A673 (cell line): ENCODE data around the gene PYGB. TPM values are rescaled to one million over a fixed set of nuclear protein-coding genes. Genes with fewer than 3 reads are reported as not detected.

Source experiments
- BruUV-seq: library from RNA; stranded (reverse); fragments of 400-500 nt; replicated peaks from 2 replicates; lab custom pipeline; 2021; lab: Mats Ljungman, UMichigan
- CTCF ChIA-PET: fragments of 300-600 bp; sonication (Branson Sonifier 250); formaldehyde crosslinking; loops from one replicate; lab custom pipeline; 2022; ENCODE audit warnings: antibody characterized with exemption; lab: Charles Lee
- POLR2A ChIA-PET: fragments of 300-600 bp; sonication (Branson Sonifier 250); formaldehyde crosslinking; loops from one replicate; lab custom pipeline; 2022; ENCODE audit warnings: antibody characterized with exemption; ENCODE audit not compliant: low non-redundant PET; lab: Charles Lee
- DNase-seq: peaks from one replicate; pipeline ENCODE4 v3.0.0-alpha.2; 2015; ENCODE audit warnings: low spot score
- H3K27ac ChIP-seq: fragments of 200-600 bp; sonication (generic); 2 replicates; pipeline ENCODE4 v1.5.1; 2016; ENCODE audit warnings: mixed run types, low read depth, mild to moderate bottlenecking, mixed read lengths, antibody characterized with exemption, low read length; ENCODE audit not compliant: poor library complexity, severe bottlenecking
- H3K27me3 ChIP-seq: fragments of 200-600 bp; sonication (generic); replicated peaks from 2 replicates; pipeline ENCODE4 v1.6.1; 2017; ENCODE audit warnings: mixed run types, low read depth, mild to moderate bottlenecking, mixed read lengths, antibody characterized with exemption, low read length; ENCODE audit not compliant: insufficient read depth, poor library complexity
- H3K36me3 ChIP-seq: fragments of 200-600 bp; sonication (generic); 2 replicates; pipeline ENCODE4 v1.6.1; 2016; ENCODE audit warnings: mixed run types, mild to moderate bottlenecking, mixed read lengths, antibody characterized with exemption, low read length; ENCODE audit not compliant: insufficient read depth, poor library complexity, severe bottlenecking
- H3K4me1 ChIP-seq: fragments of 200-600 bp; sonication (generic); 2 replicates; pipeline ENCODE4 v1.6.1; 2017; ENCODE audit warnings: mixed run types, mild to moderate bottlenecking, mixed read lengths, antibody characterized with exemption, low read length; ENCODE audit not compliant: insufficient read depth, poor library complexity, severe bottlenecking
- H3K4me3 ChIP-seq: fragments of 200-600 bp; sonication (generic); 2 replicates; pipeline ENCODE4 v1.5.1; 2016; ENCODE audit warnings: low read depth, mixed run types, mild to moderate bottlenecking, mixed read lengths, low read length; ENCODE audit not compliant: poor library complexity, severe bottlenecking
- H3K9me3 ChIP-seq: fragments of 200-600 bp; sonication (generic); 2 replicates; pipeline ENCODE4 v1.6.1; 2016; ENCODE audit warnings: mixed run types, low read depth, mild to moderate bottlenecking, mixed read lengths, antibody characterized with exemption, low read length; ENCODE audit not compliant: poor library complexity, severe bottlenecking
- EZH2 ChIP-seq: fragments of 200-600 bp; sonication (generic); IDR thresholded peaks from 2 replicates; pipeline ENCODE4 v1.6.1; 2017; ENCODE audit warnings: borderline replicate concordance, low read depth, mild to moderate bottlenecking, mixed read lengths, antibody characterized with exemption, low read length; ENCODE audit not compliant: poor library complexity, severe bottlenecking
- intact Hi-C: fragments of 100-400 bp; cut with micrococcal nuclease; formaldehyde crosslinking; loops from one replicate; pipeline ENCODE4 v1.10.0; 2022; ENCODE audit not compliant: unreplicated experiment
- total RNA-seq: library from RNA; stranded (reverse); gene quantifications from 2 replicates; pipeline ENCODE4 v1.2.3, GENCODE V29; 2021
- TF ChIP-seq, protein P1 (sequence below): fragments of 300-800, 200-600 bp; sonication (generic); conservative IDR thresholded peaks from 2 replicates; pipeline ENCODE4 v1.5.1; 2017; ENCODE audit warnings: low read depth, mild to moderate bottlenecking, antibody characterized with exemption, low read length, moderate library complexity, mixed read lengths

Gene PYGB
- total RNA-seq, 1 experiment from 2014 or later = 52.3 TPM

DNA sequence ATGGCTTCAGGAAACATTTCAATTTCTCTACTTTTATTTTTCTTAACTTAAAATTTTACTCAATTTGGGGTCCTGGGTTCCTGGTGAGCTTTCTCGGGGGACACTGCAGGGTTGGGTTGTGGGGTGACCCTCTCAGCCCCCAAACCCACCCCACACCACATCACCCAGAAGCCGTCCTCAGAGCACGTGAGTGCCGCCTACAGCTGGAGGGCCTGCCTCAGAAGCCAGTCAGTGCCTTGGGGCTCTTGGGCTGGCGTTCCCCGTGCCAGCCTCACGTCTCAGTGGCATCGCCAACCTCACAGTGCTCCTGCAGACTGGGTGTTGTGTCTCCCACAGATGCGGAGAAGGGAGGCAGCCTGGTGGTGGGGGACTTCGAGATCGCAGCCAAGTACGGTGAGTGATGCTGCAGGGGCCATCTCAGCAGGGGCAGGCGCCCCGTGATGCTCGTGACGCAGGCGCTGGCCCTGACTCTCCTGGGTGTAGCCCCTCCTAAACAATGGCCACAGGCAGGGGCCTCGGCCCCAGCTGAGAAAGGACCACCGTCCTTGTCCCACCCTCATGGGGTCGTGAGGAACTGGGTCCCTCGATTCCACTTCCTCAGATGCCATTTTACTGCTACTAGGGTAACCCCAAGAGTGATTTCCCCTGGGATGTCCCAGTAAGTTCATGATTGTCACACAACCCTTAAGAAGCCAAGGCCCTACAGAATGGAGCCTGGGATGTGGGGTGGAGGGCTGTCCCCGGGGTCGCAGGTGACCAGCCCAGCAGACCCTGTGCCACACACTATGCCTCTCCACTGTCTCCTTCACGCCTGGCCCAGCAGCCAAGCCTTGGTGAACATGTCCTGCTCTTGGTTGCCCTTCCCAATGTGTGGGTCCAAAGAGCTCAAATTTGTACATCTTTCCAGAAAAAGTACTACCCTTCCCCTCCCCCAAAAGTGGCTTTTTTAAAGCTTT lies 23.8 kb upstream of the PYGB start:
- no peak for TF ChIP-seq EZH2
- TF ChIP-seq, protein P1, sequence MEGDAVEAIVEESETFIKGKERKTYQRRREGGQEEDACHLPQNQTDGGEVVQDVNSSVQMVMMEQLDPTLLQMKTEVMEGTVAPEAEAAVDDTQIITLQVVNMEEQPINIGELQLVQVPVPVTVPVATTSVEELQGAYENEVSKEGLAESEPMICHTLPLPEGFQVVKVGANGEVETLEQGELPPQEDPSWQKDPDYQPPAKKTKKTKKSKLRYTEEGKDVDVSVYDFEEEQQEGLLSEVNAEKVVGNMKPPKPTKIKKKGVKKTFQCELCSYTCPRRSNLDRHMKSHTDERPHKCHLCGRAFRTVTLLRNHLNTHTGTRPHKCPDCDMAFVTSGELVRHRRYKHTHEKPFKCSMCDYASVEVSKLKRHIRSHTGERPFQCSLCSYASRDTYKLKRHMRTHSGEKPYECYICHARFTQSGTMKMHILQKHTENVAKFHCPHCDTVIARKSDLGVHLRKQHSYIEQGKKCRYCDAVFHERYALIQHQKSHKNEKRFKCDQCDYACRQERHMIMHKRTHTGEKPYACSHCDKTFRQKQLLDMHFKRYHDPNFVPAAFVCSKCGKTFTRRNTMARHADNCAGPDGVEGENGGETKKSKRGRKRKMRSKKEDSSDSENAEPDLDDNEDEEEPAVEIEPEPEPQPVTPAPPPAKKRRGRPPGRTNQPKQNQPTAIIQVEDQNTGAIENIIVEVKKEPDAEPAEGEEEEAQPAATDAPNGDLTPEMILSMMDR = no peak
- ChIA-PET CTCF (interaction anchor here (0.5 to 0.8 kb wide), 3 partner anchors 23 to 95 kb away, joined by 3 to 6 read pairs (median 4); no protein-coding TSS in a partner anchor), POLR2A (no interaction called here)
- no TSS peak for BruUV-seq
- DNase-seq = no peak
- intact Hi-C loops = loop anchor here (10.0 kb wide), 1 partner anchor 229 kb away; the partner anchor contains the start of gene APMAP
- Histone ChIP-seq H3K4me3 (no peak overlapping the region), H3K36me3 (no peaks in the 10 kb centered on the region), H3K4me1 (peaks cover 3% of the 10 kb centered on the region), H3K27ac (no peak overlapping the region), H3K27me3 (no peaks in the 10 kb centered on the region), H3K9me3 (no peaks in the 10 kb centered on the region)

DNA sequence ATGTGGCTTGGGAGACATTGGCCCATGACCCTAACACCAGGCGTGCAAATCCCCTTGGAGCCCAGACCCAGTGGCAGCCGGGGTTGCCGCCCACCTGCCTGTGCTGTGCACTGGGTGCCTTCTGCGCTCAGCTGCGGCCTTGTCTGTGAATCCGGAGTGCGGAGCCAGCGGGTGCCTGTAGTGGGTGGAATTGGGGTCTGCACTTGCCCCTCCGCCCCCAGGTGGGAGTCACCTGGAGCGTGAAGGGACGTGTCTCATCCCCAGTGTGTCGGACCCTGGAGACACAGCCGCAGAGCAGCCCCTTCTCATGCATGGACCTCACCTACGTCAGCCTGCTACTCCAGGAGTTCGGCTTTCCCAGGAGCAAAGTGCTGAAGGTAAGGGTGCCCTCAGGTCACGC lies 22.9 kb upstream of the PYGB start:
- Histone ChIP-seq H3K4me1 (peaks cover 3% of the 10 kb centered on the region), H3K9me3 (no peaks in the 10 kb centered on the region), H3K36me3 (no peaks in the 10 kb centered on the region), H3K27me3 (no peaks in the 10 kb centered on the region), H3K27ac (no peak overlapping the region), H3K4me3 (no peak overlapping the region)
- POLR2A ChIA-PET = no interaction called here
- DNase-seq = no peak
- TF ChIP-seq, protein P1 = no peak
- TF ChIP-seq EZH2 = no peak
- no TSS peak for BruUV-seq
- CTCF ChIA-PET = no interaction called here
- intact Hi-C loops = loop anchor here (10.0 kb wide), 1 partner anchor 230 kb away; the partner anchor contains the start of gene APMAP

DNA sequence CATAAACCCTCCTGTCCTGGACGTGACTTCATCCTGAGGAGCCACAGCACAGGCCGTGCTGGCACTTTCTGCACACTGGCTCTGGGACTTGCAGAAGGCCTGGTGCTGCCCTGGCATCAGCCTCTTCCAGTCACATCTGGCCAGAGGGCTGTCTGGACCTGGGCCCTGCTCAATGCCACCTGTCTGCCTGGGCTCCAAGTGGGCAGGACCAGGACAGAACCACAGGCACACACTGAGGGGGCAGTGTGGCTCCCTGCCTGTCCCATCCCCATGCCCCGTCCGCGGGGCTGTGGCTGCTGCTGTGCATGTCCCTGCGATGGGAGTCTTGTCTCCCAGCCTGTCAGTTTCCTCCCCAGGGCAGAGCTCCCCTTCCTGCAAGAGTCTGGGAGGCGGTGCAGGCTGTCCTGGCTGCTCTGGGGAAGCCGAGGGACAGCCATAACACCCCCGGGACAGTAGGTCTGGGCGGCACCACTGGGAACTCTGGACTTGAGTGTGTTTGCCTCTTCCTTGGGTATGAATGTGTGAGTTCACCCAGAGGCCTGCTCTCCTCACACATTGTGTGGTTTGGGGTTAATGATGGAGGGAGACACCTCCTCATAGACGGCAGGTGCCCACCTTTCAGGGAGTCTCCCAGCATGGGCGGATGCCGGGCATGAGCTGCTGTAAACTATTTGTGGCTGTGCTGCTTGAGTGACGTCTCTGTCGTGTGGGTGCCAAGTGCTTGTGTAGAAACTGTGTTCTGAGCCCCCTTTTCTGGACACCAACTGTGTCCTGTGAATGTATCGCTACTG lies 22.0 kb upstream of the PYGB start:
- ChIA-PET CTCF (no interaction called here), POLR2A (no interaction called here)
- H3K4me1 ChIP-seq = peaks cover 3% of the 10 kb centered on the region
- H3K27me3 ChIP-seq = no peaks in the 10 kb centered on the region
- H3K9me3 ChIP-seq = no peaks in the 10 kb centered on the region
- no peak overlapping the region for H3K4me3 ChIP-seq
- intact Hi-C loops = loop anchor here (10.0 kb wide), 1 partner anchor 231 kb away; the partner anchor contains the start of gene APMAP
- no peak for DNase-seq
- TF ChIP-seq, protein P1 = no peak
- TF ChIP-seq EZH2 = no peak
- BruUV-seq = no TSS peak
- no peak overlapping the region for H3K27ac ChIP-seq
- no peaks in the 10 kb centered on the region for H3K36me3 ChIP-seq
